Panc1 (cell line): ENCODE measurements around the gene CGB1. TPM values are rescaled to one million over a fixed set of nuclear protein-coding genes. Genes with fewer than 3 reads are reported as not detected.
"Not testable (repeated sequence)": the region's sequence is repeated elsewhere in the genome, so short reads cannot be mapped to it uniquely, and the experiment has no call there.

Experiments
- ATAC-seq: fragments of 200-7000 bp; cut with Tn5 transposase; 2 replicates; pipeline ENCODE4 v1.9.1; 2020; ENCODE audit warnings: mild to moderate bottlenecking, moderate library complexity
- BruUV-seq: library from RNA; stranded (reverse); fragments of 400-500 nt; replicated peaks from 2 replicates; lab custom pipeline; 2021; lab: Mats Ljungman, UMichigan
- CTCF ChIA-PET: fragments of 300-600 bp; sonication (Branson Sonifier 250); formaldehyde crosslinking; loops from one replicate; lab custom pipeline; 2022; ENCODE audit warnings: antibody characterized with exemption; lab: Charles Lee
- POLR2A ChIA-PET: fragments of 300-600 bp; sonication (Branson Sonifier 250); formaldehyde crosslinking; loops from one replicate; lab custom pipeline; 2022; ENCODE audit warnings: antibody characterized with exemption; lab: Charles Lee
- DNase-seq: peaks from one replicate; pipeline ENCODE4 v3.0.0-alpha.2; 2010; ENCODE audit warnings: low read depth, low spot score
- H3K27ac ChIP-seq: 2 replicates; pipeline ENCODE4 v1.5.1; 2011; ENCODE audit warnings: mild to moderate bottlenecking, low read length, inconsistent platforms
- H3K27me3 ChIP-seq: fragments of 200-500 bp; sonication (Bioruptor generic); 2 replicates; pipeline ENCODE4 v1.6.0; 2014; ENCODE audit warnings: low read length, inconsistent platforms; ENCODE audit not compliant: control insufficient read depth, insufficient read depth
- H3K36me3 ChIP-seq: fragments of 200-500 bp; sonication (Bioruptor generic); 2 replicates; pipeline ENCODE4 v1.5.1; 2014; ENCODE audit warnings: inconsistent platforms, mild to moderate bottlenecking, low read length, moderate library complexity; ENCODE audit not compliant: control insufficient read depth, insufficient read depth
- H3K4me1 ChIP-seq: 2 replicates; pipeline ENCODE4 v1.5.1; 2011; ENCODE audit warnings: inconsistent platforms, mild to moderate bottlenecking, low read length, moderate library complexity; ENCODE audit not compliant: control insufficient read depth, insufficient read depth
- H3K4me3 ChIP-seq, 2 experiments: 2 replicates each; pipeline ENCODE4 v1.5.1; 2011 to 2012; ENCODE audit warnings: low read depth in 2 of 2, low read length in 2 of 2, mild to moderate bottlenecking in 2 of 2, inconsistent platforms in 1 of 2, moderate library complexity in 1 of 2
- H3K9me3 ChIP-seq: fragments of 200-500 bp; sonication (Bioruptor generic); 2 replicates; pipeline ENCODE4 v1.5.1; 2014; ENCODE audit warnings: low read depth, mild to moderate bottlenecking, inconsistent platforms, low read length, moderate library complexity; ENCODE audit not compliant: control insufficient read depth, insufficient read depth
- CTCF ChIP-seq: fragments of 450-650 bp; IDR thresholded peaks from 2 replicates; pipeline ENCODE4 v1.5.1; 2017; ENCODE audit warnings: mild to moderate bottlenecking
- POLR2AphosphoS5 ChIP-seq: IDR thresholded peaks from 2 replicates; pipeline ENCODE4 v1.6.1; 2012; ENCODE audit warnings: mild to moderate bottlenecking, low read depth, low read length, moderate library complexity
- REST ChIP-seq, 2 experiments: IDR thresholded peaks; 2 replicates each; pipeline ENCODE4 v1.6.1; 2011 to 2012; ENCODE audit warnings: low read depth in 2 of 2, control low read depth in 1 of 2, low read length in 1 of 2, mild to moderate bottlenecking in 1 of 2, moderate library complexity in 1 of 2; ENCODE audit not compliant: insufficient read depth in 1 of 2
- SIN3A ChIP-seq: IDR thresholded peaks from 2 replicates; pipeline ENCODE4 v1.6.1; 2012; ENCODE audit warnings: low read depth, mild to moderate bottlenecking, low read length, moderate library complexity, borderline replicate concordance; ENCODE audit not compliant: insufficient read depth
- TCF7L2 ChIP-seq: IDR thresholded peaks from 2 replicates; pipeline ENCODE4 v1.6.1; 2011; ENCODE audit warnings: mild to moderate bottlenecking, low read depth, low read length, inconsistent platforms
- in situ Hi-C: cut with HindIII; loops from 2 replicates; pipeline ENCODE4 v1.10.0; 2016; ENCODE audit warnings: low sequenced_read_pairs, low pct_unique_long_range_greater_than_20kb
- intact Hi-C: fragments of 100-400 bp; cut with micrococcal nuclease; formaldehyde crosslinking; loops from one replicate; pipeline ENCODE4 v1.10.0; 2022; ENCODE audit not compliant: unreplicated experiment
- total RNA-seq: library from RNA; stranded (reverse); gene quantifications from one replicate; pipeline ENCODE4 v1.2.1, GENCODE V29; 2021; ENCODE audit not compliant: unreplicated experiment

CGB1 gene
- total RNA-seq, 1 experiment from 2014 or later, result not detected

- ChIA-PET POLR2A (interaction anchor here (0.6 kb wide), 1 partner anchor 37 kb away, joined by 4 read pairs; no protein-coding TSS in a partner anchor), CTCF (interaction anchor here (0.5 kb wide), 1 partner anchor 61 kb away, joined by 7 read pairs; no protein-coding TSS in a partner anchor)
- H3K4me1 ChIP-seq, result no peaks in the 10 kb centered on the region
- BruUV-seq, result no TSS peak
- in situ Hi-C loops (no loop called here), intact Hi-C loops (no loop called here)
- peak overlapping the region; percentile 49 to 64 for H3K4me3 ChIP-seq
- H3K36me3 ChIP-seq, result no peaks in the 10 kb centered on the region
- H3K27me3 ChIP-seq, result no peaks in the 10 kb centered on the region
- DNase-seq (no peak), ATAC-seq (peak; percentile 92)
- peak overlapping the region; percentile 29; the same call in 1 of the 2 replicates for H3K27ac ChIP-seq
- H3K9me3 ChIP-seq, result no peaks in the 10 kb centered on the region
- TF ChIP-seq CTCF (no peak; the same call in 1 of the 2 replicates), POLR2AphosphoS5 (no peak), TCF7L2 (no peak), SIN3A (no peak), REST (IDR thresholded peaks at IDR 0.05; ENCODE audit: insufficient read depth in 1 of 2, low read depth in 2 of 2, low read length in 1 of 2) (no peak)
These were observed 19.6 kb upstream of the CGB1 start for GRCh38 chr19:49056101-49056901.

- H3K4me1 ChIP-seq, H3K27ac ChIP-seq, in situ Hi-C loops, POLR2A ChIA-PET, H3K36me3 ChIP-seq, CTCF ChIA-PET, DNase-seq, H3K9me3 ChIP-seq, H3K27me3 ChIP-seq, BruUV-seq, H3K4me3 ChIP-seq, intact Hi-C loops: not testable (repeated sequence)
- peak; percentile 83; the same call in 1 of the 2 replicates for ATAC-seq
These were observed 13.8 kb upstream of the CGB1 start for GRCh38 chr19:49050376-49051033.

GRCh38 chr19:49049834-49050233 lies 13.1 kb upstream of the CGB1 start:
- CTCF ChIA-PET, BruUV-seq: not testable (repeated sequence)

GRCh38 chr19:49049011-49049410 lies 12.3 kb upstream of the CGB1 start, which contains the start of gene CGB8:
Gene CGB8 (minus strand): TSS chr19:49049111. CDS start chr19:49048739, 372 bp downstream.
- H3K27me3 ChIP-seq, H3K36me3 ChIP-seq, BruUV-seq, in situ Hi-C loops, intact Hi-C loops, ATAC-seq, POLR2A ChIA-PET, H3K4me3 ChIP-seq, CTCF ChIA-PET, DNase-seq, H3K4me1 ChIP-seq, H3K27ac ChIP-seq, H3K9me3 ChIP-seq: not testable (repeated sequence)

More at GRCh38 chr19:49049834-49050233, 13.1 kb upstream of the CGB1 start:
- H3K27me3 ChIP-seq, H3K36me3 ChIP-seq, H3K4me1 ChIP-seq, ATAC-seq, H3K9me3 ChIP-seq, H3K4me3 ChIP-seq, DNase-seq, in situ Hi-C loops, POLR2A ChIA-PET, H3K27ac ChIP-seq, intact Hi-C loops: not testable (repeated sequence)

GRCh38 chr19:49043548-49043947 lies 6.9 kb upstream of the CGB1 start, which contains the start of gene CGB5:
Gene CGB5 (plus strand): TSS chr19:49043848. CDS start chr19:49044210, 362 bp downstream.
- ATAC-seq, H3K27ac ChIP-seq, DNase-seq, in situ Hi-C loops, POLR2A ChIA-PET, H3K36me3 ChIP-seq, BruUV-seq, H3K4me3 ChIP-seq, H3K9me3 ChIP-seq, intact Hi-C loops, H3K27me3 ChIP-seq, CTCF ChIA-PET, H3K4me1 ChIP-seq: not testable (repeated sequence)
